Left cardiac atrium (tissue), 4 donors: ENCODE data around the gene BOLL. TPM values are rescaled to one million over a fixed set of nuclear protein-coding genes. Genes with fewer than 3 reads are reported as not detected.
"Not testable (repeated sequence)": the region's sequence is repeated elsewhere in the genome, so short reads cannot be mapped to it uniquely, and the experiment has no call there.

Experiments used
- ATAC-seq, 2 donors: fragments of 200-7000 bp; cut with Tn5 transposase; one replicate each; pipeline ENCODE4 v1.9.1; 2020; ENCODE audit warnings: mild to moderate bottlenecking in 2 of 2, moderate library complexity in 2 of 2
- DNase-seq: peaks from one replicate; pipeline ENCODE4 v3.0.0-alpha.2; 2020
- intact Hi-C, 2 donors: fragments of 100-400 bp; cut with DNase I; formaldehyde crosslinking; loops; one replicate each; pipeline versions ENCODE4 v1.14.1 to v1.15.1; 2022 to 2023
- long read RNA-seq: library from polyadenylated mRNA; unstranded; transcript quantifications from one replicate; pipeline ENCODE4 v2.0.0, GENCODE V29; 2021
- total RNA-seq, 2 donors: library from RNA; stranded (reverse); fragmentation: NEBNext Ultra II Directional; extraction: Animal tissue kit (Norgen Biotek cat#: 25700); gene quantifications; one replicate each; pipeline ENCODE4 v1.2.1, GENCODE V29; 2021
- donor health status: DM: no; HTN: yes; CAD: no.
- donor health status: DM: no; HTN: yes; CAD: no; lungs with severe emphysema.
- donor health status: DM: yes; HTN: yes; CAD: no.
- donor health status: Dilated cardiomyopathy.

Gene BOLL
- not detected for total RNA-seq
- long read RNA-seq = 0 reads

GRCh38 chr2:197784956-197785941, at the start of gene BOLL:
Gene BOLL, minus strand, starts transcription at chr2:197785319. Its CDS starts 3,469 bp downstream, at chr2:197781850.
- DNase-seq (no peak), ATAC-seq (peak in 1 of 2 donors; percentile 26)
- intact Hi-C loops = no loop called here

GRCh38 chr2:197834771-197835170, 49.7 kb upstream of the BOLL start:
- DNase-seq, ATAC-seq, intact Hi-C loops: not testable (repeated sequence)

- DNase-seq (no peak), ATAC-seq (no peak)
- intact Hi-C loops = no loop called here
These were observed 43.5 kb upstream of the BOLL start for GRCh38 chr2:197828464-197829135.

GRCh38 chr2:197827618-197828017, 42.5 kb upstream of the BOLL start:
- no peak for DNase-seq
- intact Hi-C loops = no loop called here
- ATAC-seq = no peak

GRCh38 chr2:197822333-197822732, 37.2 kb upstream of the BOLL start:
- ATAC-seq (no peak), DNase-seq (no peak)
- intact Hi-C loops = no loop called here

GRCh38 chr2:197821550-197822289, 36.6 kb upstream of the BOLL start:
- ATAC-seq (no peak), DNase-seq (no peak)
- intact Hi-C loops = no loop called here

- intact Hi-C loops = no loop called here
- DNase-seq = no peak
- ATAC-seq = no peak
These were observed 29.4 kb upstream of the BOLL start for GRCh38 chr2:197814526-197814925.

- intact Hi-C loops = no loop called here
- DNase-seq (no peak), ATAC-seq (peak in 1 of 2 donors; percentile 59)
These were observed 28.1 kb upstream of the BOLL start for GRCh38 chr2:197813093-197813787.

GRCh38 chr2:197810491-197810890, 25.4 kb upstream of the BOLL start:
- intact Hi-C loops = no loop called here
- DNase-seq (no peak), ATAC-seq (no peak)

- DNase-seq (no peak), ATAC-seq (no peak)
- intact Hi-C loops = no loop called here
These were observed 24.9 kb upstream of the BOLL start for GRCh38 chr2:197810016-197810415.

GRCh38 chr2:197809064-197809463, 23.9 kb upstream of the BOLL start:
- ATAC-seq = no peak
- no peak for DNase-seq
- intact Hi-C loops = loop anchor here in 1 of 2 donors (5.0 to 10.0 kb wide), 2 partner anchors 76 to 158 kb away; no protein-coding TSS in a partner anchor

- no peak for DNase-seq
- intact Hi-C loops = loop anchor here in 1 of 2 donors (5.0 to 10.0 kb wide), 2 partner anchors 79 to 161 kb away; no protein-coding TSS in a partner anchor
- no peak for ATAC-seq
These were observed 20.9 kb upstream of the BOLL start for GRCh38 chr2:197805715-197806633.

GRCh38 chr2:197804758-197805714, 19.9 kb upstream of the BOLL start:
- DNase-seq (peak; percentile 24), ATAC-seq (peak; percentile 45 to 57)
- intact Hi-C loops = loop anchor here (5.0 to 10.0 kb wide), 4 partner anchors 80 to 492 kb away; no protein-coding TSS in a partner anchor

GRCh38 chr2:197804049-197804757, 19.1 kb upstream of the BOLL start, which contains the start of gene PLCL1:
Gene PLCL1, plus strand, starts transcription at chr2:197804593.
- ATAC-seq = peak; percentile 96 to 98
- DNase-seq = peak; percentile 94
- intact Hi-C loops = loop anchor here (5.0 to 10.0 kb wide), 3 partner anchors 81 to 493 kb away; no protein-coding TSS in a partner anchor

- DNase-seq (no peak), ATAC-seq (peak; percentile 28 to 58)
- intact Hi-C loops = loop anchor here (1.0 to 10.0 kb wide), 6 partner anchors 82 to 494 kb away; no protein-coding TSS in a partner anchor
These were observed 17.9 kb upstream of the BOLL start for GRCh38 chr2:197803033-197803444.
